GM19099 (cell line): ENCODE measurements around the gene MIAT.
A peak's percentile ranks its signal among the peaks of the same experiment; 100 is the strongest.

Source experiments
- POLR2A ChIP-seq: IDR thresholded peaks from 3 replicates; pipeline ENCODE4 v1.6.1; 2011; ENCODE audit warnings: low read depth; ENCODE audit not compliant: insufficient read length; ENCODE audit errors: extremely low read depth

Gene MIAT

DNA sequence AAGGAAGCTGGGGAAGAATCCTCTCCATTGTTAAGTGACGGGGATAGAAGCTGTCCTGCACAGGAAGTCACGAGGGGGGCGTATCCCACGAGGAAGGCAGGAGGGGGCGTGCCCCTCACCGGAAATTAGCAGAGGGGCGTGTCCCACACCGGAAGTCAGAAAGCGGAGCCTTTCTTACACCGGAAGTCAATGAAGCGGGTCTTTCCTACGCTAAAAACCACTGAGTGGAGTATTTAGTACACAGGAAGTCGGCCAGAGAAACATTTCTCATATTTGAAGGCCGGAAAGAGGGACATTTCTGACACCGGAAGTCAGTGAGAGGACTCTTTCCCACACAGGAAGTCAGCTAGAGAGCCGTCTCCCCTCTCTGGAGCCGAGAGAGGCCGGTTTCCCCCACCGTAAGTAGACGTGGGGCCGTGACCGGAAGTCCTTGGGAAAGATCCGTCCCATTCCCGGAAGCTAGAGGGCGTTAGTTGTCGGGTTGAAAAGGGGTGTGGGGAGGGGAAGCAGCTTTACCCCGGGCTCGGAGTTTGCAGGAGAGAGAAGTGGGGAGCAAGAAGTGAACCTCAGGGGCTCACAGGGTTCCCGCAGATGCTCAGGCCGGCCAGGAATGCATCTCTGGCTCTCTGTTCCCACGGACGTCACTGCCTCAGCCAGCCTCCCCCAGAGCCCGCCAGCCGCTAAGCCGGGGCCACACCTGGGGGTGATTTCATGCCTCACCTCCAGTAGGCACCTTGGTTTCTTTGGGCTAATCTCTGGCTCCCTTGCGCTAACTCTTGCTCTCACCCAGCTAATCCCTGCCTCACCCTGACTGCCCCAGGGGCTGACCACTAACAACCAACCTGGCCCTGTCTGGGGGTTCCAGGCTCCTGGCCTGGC is 15.4 kb downstream of the MIAT start:
- peak; percentile 75 for TF ChIP-seq POLR2A

DNA sequence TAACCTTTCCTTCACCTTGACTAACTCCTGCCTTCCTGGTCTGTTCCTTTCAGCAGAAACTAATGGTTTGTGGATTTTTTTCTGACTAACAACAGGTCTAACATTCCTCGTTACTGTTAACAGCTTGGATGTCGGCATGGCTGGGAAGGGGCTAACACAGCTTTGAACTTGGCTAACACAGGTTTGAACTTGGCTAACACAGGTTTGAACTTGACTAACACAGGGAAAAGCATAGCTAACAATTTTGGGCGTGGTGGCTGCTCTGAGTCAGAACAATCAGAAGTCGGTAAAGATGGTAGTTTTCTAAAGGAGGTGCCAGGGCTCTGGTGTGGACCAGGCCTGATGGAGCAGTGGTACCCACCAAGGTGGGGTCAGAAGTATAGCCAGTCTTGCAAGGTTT is 16.1 kb downstream of the MIAT start:
- TF ChIP-seq POLR2A, result no peak

DNA sequence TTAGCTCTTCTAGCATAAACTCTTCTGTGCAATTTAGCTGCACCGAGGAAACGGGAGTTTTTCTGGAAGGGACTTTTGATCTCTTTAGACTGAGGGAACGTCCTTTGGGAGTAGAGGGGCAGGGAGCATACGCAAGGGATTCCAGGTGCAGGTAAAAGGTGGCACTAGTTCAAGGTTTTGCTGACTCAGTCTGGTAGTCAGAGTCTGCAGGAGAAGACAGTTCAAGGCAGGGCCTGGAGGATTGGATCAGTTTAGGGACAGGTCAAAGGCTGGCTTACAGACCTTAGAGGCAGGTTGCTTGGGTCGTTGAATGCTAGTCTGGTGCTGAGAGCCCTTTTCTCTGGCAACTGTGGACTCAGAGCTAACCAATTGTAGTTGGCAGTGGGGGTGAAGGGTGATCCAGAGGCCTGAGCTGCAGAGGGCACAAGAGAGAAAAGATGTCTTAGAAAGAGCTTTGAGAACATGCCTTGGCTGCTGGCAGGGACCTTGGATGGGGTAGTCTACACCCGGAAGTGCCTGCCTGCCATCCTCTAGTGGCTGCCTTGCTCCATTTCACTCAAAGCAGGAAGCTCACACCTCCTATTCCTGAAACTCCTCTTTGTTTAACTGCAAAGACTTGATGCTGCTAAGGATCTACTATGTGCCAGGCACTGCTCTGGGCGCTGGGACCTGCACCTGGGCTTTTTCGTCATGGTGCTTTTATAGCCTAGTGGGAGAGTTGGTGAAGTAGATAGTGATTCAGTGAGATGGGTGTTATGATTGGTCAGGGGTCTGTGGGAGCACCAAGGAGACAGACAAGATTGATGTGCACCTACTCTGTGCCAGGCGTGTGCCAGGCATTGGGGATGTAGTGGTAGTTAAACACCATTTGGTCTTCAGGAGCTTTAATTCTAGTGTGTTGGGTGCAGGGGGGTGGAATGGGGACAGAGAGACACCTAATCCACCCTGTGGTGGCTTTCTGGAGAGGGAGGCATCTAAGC is 17.1 kb downstream of the MIAT start:
- TF ChIP-seq POLR2A, result peak; percentile 22

DNA sequence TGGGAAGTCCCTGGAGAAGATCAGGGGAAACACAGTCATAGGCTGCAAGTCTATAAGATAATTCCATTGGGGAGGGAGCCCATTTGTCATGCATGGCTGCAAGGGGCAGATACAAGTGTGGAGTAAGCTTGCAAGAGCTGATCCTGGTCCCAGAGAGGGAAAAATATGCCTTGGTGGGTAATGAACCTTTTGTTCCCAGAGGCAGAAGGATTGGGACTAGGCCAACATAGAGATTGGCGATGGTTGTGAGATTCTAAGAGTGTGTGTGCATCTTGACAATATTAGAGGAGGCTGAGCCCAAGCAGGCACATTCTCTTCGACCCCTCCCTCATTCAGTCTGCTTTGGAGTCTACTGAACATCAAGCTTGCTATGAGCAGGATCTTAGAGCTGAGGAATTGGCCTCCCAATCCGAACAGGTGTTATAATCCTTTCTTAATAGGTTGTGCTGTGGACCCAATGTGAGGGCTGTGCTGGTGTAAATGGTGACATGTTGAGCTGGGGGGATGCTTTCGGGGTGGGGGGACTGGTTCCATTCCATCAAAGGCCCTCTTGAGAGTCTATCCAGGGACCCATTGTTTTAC is 18.4 kb downstream of the MIAT start:
- TF ChIP-seq POLR2A, result no peak

GRCh38 chr22:26677217-26677616 is 19.8 kb downstream of the MIAT start:
- no peak for TF ChIP-seq POLR2A

DNA sequence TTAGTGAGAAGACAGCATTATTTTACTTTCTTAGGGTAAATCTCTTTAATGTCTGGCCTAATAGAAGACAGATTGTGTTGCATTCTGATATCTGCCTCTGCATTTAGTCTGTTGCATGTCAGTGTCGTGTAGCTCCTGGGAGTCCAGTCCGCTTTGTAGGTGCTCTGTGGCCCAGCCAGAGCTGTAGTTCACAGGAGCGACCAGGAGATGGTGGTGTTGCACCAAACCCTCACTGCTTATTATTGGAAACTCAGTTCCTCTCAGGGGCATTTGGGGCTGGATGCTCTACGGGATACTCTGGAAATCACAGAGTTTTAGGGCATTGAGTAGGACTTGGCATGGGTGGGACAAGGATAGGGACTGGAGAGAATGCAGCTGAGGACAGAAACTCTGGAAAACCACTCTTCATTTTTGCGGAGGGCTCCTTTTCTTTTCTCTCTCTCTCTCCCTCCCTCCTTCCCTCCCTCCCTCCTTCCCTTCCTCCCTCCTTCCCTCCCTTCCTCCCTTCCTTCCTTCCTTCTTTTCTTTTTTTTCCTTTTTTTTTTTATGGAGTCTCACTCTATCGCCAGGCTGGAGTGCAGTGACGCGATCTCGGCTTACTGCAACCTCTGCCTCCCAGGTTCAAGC is 21.7 kb downstream of the MIAT start:
- no peak for TF ChIP-seq POLR2A

- no peak for TF ChIP-seq POLR2A
Measured at GRCh38 chr22:26680485-26680884, 23.1 kb downstream of the MIAT start.

DNA sequence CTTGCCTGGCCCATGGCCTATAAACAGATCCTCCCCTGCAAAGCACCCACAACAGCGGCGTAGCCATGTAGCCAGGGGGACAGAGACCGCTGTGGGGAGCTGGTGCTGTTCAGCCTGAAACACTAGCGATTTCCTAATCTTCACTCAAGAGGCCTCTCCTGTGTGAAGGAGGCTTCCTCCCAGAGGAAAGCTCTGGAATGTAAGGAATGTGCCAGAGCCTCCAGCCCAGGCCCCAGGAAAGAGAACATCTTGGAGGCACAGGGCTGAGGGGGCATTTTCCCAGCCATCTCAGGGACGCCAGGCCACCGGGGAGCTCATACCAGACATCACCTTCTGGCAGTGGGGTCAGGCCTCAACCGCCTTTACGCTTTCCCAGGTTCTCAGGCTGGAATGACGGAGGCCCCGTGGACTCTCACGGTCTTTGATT is 24.0 kb downstream of the MIAT start:
- TF ChIP-seq POLR2A, result no peak

DNA sequence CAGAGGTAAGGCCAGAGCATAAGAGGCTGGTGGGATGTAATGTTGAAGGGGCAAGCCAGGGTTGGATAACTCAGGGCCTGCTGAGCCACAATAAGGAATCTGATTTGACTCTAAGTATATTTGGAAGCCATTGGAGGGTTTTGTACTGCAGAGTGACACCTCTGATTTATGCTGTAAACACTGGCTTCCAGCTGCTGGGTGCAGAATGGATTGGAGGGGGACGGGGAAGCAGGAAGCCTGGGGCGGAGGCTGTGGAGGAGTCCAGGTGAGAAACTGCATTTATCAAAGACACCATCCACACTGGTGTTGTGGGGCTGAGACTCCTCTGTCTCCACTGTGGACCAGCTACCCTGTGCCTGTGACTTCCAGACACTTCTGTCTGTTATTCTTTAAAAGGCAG is 26.8 kb downstream of the MIAT start:
- no peak for TF ChIP-seq POLR2A

DNA sequence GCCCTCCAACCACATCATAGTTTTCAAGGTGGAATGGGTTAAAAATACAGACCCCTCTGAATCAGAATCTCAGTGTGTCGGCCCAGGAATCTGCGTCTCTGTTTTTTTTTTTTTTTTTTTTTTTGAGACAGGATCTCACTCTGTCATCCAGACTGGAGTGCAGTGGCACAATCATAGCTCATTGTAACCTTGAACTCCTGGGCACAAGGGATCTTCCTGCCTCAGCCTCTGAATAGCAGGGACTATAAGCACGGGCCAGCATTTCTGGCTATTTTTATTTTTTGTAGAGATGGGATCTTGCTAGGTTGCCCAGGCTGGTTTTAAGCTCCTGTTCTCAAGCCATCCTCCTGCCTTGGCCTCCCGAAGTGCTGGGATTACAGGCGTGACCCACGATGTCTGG is 28.2 kb downstream of the MIAT start:
- no peak for TF ChIP-seq POLR2A

GRCh38 chr22:26687439-26687838 is 30.1 kb downstream of the MIAT start:
- no peak for TF ChIP-seq POLR2A

GRCh38 chr22:26689513-26690301 is 32.3 kb downstream of the MIAT start:
- TF ChIP-seq POLR2A, result no peak

- TF ChIP-seq POLR2A, result no peak
Measured at GRCh38 chr22:26690654-26691376, 33.4 kb downstream of the MIAT start.
